ENCODE measurements around the gene POU5F1.

Gene POU5F1

DNA sequence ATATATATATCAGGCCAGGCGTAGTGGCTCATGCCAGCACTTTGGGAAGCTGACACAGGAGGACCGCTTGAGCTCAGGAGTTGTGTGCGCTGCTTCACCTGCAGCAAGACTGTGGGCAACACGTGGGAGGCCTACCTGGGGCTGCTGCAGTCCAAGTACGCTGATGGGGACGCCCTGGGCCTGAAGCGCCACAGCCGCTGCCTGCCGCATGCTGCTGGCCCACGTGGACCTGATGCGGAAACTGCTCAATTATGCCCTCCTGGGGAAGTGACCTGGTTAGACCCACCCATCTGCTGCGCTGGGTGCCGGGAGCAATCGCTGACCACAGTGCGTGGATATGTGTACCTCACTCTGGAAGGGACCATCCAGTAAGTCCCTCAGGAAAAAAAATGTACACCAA lies 29.8 kb downstream of the POU5F1 start:
- no peak for DNase-seq (ENCODE audit: low read depth in 2 of 2)

DNA sequence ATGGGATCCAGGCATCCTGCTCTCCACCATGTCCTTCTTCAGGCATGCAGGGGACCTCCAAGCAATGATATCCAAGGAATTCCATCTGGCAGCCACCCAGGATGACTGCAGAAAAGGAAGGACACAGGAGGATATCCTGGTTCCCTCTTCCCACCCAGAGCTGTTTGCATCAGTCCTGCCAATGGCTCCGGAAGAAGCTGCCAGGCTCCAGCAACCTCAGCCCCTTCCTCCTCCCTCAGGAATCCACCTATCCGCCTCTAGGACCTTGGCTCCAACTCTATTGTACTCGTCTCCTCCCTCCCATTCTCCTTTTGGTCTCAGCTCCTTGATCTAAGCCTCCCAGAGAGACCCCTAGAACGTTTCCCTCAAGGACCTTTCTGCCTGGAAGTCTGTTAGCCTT lies 30.9 kb downstream of the POU5F1 start:
- no peak for DNase-seq (ENCODE audit: low read depth in 2 of 2)

DNA sequence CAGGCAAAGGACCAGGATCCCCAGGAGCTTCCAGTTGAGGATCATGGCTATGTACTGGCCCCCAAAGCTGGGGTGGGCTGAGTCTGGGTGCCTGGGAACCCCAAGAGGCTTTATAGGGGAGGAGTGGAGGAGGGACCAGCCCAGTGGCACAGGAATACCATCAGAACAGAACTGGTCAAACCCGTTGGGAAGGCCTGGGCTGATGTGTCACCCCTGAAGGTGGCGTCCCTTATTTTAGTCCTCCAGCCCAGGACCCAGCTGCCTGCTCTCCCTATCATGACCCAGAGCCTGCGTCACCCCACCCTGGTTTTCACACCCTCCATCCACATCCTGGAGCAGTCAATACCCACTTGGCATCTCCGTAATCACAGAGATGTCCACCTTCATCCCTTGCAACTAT lies 31.5 kb downstream of the POU5F1 start, which contains the start of gene PSORS1C2:
Gene PSORS1C2, minus strand, starts transcription at position 85 of the 400 bp plus-strand sequence. Its CDS starts 40 bp downstream, at position 45.
- DNase-seq (ENCODE audit: low read depth in 2 of 2) = no peak

DNA sequence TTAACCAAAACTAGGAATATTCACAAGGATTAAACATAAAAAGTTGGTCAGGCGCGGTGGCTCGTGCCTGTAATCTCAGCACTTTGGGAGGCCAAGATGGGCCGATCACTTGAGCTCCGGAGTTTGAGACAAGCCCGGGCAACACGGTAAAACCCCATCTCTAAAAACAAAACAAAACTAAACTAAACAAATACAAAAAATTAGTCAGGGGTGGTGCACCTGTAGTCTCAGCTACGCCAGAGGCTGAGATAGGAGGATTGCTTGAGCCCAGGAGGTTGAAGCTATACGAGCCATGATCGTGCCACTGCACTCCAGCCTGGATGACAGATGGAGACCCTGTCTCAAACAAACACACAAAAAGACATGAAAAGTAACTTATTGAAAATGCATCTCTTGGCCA lies 34.8 kb downstream of the POU5F1 start:
- DNase-seq (ENCODE audit: low read depth in 2 of 2) = no peak

DNA sequence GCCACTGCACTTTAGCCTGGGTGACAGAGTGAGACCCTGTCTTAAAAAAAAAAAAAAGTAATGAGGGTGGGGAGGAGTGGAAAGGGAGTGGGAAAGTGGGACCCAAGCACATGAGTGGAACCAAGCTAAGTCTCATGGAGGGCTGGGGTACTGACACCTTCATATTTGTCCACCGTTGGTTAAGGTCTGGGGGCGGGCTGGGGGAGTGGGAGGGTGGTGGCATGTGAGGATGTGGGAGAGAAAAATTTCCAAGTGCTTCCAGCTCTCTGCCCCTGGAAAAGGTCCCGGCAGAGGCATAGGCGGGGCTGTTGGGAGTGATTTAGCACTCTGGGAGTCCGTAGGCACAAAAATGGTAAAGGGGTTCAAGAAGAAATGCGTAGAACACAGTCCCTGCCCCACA lies 37.7 kb downstream of the POU5F1 start:
- no peak for DNase-seq (ENCODE audit: low read depth in 2 of 2)

DNA sequence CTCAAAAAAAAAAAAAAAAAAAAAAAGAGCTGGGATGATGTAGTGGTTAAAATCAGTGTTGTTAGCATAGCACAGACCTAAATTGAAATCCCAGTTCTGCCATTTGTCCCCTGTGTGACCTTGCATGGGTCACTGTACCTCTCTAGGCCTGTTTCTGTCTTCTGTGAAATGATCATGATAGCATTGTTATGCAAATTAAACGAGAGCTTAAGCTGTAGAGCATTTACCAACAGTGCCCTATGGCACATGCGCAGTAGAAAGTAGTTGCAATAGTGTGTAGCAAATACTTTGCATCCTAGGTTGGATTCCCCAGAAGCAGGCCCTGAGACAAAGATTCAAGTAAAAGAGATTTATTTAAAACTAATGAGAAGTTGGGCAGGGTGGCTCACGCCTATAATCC lies 38.9 kb downstream of the POU5F1 start:
- no peak for DNase-seq (ENCODE audit: low read depth in 2 of 2)

DNA sequence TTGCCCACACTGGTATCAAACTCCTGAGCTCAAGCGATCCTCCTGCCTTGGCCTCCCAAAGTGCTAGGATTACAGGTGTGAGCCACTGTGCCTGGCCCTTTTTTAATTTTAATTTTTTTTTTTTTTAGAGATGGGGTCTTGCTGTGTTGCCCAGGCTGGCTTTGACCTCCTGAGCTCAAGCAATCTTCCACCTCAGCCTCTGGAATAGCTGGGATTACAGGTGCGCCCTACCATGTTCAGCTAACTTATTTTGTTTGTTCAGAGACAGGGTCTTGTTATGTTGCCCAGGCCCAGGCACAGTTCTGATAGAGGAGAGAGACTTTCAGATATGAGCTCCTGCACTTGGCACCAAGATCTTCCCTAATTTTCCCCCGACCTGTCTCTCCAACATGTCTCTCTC lies 39.7 kb downstream of the POU5F1 start:
- DNase-seq (ENCODE audit: low read depth in 2 of 2) = no peak

DNA sequence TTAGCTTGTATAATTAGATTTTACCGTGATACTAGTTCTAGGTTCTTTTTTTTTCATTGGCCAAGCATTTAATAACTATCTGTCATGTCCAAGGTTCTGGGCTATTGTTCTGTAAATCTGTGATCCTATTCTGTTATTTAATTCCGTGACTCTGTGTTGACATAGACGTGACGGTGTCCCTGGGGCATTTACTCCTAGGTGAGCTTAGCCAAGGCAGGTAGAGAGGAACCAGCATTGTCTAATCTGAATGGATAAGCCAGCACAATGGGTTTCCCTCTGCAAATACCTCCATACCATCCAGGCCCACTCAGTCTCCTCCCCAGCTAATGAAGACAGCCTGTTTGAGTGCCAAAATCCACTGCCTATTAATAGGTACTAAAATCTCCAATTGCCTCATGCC lies 41.4 kb downstream of the POU5F1 start:
- DNase-seq (ENCODE audit: low read depth in 2 of 2) = no peak

DNA sequence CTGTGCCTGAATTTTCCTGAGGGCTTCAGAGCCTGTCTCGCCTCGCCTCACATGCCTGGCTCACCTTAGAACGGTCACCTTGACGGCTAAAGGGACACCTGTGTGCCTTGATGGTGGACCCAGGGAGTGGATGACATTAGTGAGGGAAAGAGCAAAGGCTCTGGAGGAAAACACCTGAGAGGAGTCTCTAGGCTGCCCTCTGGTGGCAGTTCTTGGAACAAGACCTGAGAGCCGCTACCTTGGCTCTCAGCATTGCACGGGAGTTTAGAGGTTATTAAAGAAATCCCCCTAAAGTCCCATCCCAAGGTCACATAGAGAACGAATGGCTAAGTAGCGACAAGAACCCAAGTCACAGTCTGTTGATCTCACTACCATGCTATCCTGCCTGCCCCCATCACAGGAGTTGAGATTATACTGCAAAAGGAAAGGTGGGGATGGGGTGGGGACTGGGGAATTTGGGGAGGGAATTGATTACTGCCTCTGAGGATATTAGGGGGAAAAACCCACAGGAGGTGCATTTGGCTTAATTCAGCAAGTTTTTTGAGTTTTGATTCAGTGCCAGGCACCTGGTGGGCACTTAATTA lies 42.3 kb downstream of the POU5F1 start:
- peak; percentile 65 to 71 for DNase-seq (ENCODE audit: low read depth in 2 of 2)

DNA sequence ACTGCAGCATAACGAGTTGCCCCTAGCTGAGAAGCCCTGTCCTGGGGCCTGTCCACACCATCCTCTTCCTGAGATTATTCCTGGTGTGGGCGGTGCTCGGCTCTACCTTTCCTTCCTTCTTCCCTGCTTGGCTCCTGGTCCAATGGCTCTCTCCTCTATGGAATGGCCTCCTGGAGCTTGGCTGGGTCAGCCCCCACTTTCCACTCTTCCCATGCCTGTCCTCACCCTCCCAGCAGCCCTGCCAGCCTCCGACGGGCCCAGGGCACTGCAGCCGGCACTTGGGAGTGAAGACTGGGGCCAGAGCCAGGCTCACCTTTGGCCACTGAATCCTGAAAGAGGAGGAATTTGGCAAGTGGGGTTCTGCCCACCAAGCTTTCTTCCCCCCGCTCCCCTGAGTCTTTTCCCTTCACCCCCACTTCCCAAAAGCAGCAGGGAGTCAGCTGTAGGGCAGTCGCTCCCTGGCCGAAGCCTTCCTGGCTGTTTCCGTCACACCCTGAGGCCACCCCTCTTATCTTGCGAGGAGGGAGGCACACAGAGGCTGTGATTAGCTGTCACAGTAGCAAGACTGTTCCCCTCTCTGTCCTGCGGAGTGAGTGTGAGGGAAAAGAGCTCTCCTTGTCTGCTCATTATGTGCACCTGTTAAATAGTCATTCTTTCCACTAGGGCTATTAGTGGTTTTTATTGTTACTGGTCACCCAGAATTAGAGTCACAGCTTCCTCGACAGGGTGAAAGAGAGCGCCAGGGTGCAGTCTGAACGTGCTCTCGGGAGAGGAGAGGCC lies 43.9 kb downstream of the POU5F1 start:
- DNase-seq (ENCODE audit: low read depth in 2 of 2) = no peak

DNA sequence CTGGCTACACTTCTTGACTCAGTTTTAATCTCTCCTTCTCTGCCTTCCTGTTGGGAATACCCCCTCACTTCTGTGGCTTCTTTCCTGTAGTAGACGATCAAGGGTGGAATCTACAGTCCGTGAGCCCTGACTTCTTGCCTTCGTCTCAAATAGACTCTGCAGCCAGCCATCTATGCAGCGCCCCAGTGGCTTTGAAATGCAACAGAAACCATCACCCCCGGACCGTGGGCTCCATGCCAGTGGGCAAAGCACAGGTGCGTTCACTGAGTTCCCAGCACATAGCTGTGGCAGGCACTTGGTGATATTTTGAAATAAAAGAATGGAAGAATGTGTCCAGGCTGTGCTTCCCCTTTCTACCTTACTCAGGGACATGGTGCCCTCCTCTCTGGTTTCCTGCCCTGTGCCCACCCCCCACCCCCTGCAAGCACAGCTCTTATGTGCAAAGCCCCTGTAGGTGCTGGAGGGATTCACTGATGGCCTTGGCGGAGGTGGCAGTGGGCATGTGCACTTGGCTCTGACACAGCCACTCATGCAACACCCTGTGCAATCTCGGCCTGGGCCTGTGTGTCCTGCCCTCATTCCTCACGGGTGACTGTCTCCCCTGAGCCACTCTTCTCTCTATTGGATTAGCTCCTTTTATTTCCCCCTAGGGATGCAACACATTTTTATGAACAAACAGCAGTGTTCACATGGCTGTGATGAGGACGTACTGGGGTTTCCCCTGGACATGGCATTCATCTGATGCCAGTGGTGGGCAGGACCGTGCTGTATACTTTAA lies 44.7 kb downstream of the POU5F1 start:
- DNase-seq (ENCODE audit: low read depth in 2 of 2) = no peak

DNA sequence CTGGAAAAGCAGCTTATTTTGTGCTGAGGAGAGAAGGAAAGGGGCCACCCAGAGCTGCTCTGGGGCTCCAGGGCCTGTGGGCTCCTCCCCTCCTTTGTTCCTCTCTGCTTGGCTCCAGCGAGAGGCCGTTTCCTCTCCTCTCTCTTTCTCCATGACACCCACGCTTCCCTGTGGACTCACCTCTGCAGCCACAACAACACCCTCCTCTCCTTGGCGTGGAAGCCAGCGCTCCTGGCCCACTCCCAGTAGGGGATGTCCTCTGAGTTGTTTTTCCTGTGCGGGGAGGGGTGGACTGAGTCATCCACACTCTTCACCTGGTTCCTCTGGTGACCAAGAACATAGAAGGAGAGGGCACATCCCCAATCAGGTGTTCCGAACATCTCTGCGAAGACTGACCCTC lies 45.3 kb downstream of the POU5F1 start:
- no peak for DNase-seq (ENCODE audit: low read depth in 2 of 2)

DNA sequence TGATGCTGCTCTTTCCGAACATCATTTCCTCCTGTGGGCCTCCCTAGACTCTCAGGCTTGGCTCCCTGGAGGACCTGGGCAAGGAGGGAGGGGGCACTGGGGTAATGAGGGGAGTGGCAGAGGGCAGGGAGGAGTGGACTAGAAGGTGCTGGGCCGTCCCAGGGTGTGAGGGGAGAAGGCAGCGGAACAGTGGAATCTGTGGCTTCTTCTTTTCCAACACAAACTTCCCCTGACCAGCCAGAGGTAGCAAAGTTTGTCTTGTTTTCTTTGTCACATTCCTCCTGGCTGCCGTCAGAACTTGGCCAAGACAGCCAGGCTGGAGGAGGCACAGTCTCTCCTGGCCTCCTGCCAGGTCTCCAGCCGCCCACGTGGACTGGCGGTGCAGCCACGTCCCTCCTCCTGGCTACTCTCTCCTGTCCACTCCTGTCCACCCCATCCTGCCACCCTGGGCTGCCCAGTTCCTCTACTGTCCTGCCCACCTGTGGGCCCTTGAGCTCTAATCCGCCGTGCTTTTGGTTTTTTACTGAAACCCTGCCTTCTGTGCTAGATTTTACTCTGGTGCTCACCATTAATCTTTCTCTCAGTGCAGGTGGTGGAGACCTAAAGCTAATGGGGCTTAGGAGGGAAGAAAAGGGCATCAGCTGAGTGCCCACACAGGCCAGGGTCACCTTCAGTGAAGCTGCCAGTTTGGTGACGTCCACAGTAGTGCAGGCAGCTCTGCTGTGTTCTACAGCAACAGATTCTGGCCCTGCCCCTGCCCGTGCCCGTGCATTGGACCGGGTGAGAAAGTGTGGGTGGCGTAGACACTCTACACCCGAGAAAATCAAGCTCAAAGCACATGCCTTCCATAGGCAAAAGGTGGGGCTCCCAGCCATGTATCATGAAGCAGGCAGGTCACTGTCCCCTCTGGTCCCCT lies 47.4 kb downstream of the POU5F1 start:
- DNase-seq (ENCODE audit: low read depth in 2 of 2) = no peak

DNA sequence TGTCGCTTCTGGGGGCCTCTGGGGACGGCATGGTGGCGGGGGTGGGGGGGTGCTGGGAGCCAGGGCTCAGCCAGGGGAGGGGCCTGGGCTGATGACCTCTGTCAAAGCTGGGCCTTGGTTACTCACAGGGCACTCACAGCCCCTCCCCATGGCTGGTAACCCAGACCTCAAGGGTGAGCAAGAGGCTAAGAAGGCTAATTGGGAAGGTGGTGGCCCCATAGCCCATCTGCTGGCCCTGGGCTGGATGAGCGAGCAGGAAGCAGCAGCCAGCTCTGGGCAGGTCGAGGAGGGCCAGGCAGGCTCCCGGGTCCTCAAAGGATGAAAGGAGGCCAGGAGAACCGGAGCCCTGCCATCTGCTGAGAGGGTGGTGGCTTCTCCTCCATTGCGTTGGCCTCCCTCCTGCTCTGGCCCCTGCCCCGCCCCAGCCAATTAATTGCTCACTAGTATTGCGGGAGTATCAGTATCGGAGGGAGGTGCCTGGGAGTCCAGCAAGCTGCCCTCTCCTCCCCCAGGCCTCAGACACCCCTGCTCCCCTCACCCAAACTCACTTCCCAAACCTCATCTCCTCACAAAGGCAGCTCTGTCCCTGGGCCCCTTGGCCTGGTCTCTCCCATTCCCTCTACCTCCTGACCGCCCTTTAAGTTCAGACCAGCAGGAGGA lies 49.2 kb downstream of the POU5F1 start:
- no peak for DNase-seq (ENCODE audit: low read depth in 2 of 2)

DNA sequence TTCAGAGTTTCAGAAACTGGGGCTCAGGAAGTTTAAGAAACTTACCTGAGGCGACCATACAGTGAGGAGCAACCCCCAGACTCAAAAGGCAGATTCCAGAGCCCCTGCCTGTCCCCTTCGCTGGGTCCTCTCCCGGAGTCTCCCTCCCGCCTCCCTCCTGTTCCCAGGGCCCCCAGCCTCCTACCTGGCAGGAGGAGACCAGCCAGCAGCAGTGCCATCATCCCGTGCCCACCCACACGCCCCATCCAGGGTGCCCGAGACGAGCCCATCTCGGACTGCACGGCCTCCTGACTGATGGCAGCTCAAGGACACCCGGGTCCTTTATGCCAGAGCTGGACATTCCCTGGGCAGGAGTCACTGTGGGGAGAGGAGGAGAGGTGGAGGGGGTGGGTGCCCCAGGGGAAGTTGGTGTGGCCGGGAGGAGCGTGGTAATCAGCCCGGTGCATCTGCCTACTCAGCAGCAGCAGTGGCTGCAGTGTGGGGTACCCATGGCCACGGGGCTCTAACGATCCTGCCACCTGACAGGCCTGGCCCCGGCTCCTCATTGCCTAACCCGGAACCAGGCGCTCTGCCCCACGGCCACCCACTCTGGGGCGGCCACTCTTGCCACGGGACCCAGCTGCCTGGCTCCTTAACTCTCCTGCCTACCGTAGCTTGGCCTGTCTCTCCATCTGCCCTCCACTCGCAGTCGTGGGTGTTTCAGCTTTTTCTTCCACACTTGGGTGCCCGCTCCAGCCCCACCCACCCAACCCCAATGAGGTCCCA lies 50.1 kb downstream of the POU5F1 start, which contains the start of gene CDSN:
Gene CDSN, minus strand, starts transcription at position 296 of the 765 bp plus-strand sequence. Its CDS starts 27 bp downstream, at position 269.
- no peak for DNase-seq (ENCODE audit: low read depth in 2 of 2)

DNA sequence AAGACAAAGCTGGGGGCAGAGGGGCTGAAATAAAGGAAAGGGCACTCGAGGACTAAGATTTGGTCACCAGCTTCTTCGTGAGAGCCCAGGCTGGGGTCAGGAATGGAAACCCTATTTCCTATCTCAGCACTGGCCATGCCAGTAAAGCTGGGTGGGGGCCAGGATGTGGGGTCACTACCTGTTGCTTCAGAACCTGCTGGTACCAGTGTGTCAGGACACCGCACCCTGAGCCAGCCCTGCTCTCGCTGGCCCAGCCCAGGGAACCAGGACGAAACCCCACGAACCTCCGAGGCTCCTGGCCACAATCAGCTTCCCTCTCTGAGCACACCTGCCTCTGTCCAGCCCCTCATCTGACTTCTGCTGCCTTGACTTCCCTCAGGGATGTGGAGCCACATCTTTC lies 52.3 kb downstream of the POU5F1 start:
- no peak for DNase-seq (ENCODE audit: low read depth in 2 of 2)

DNA sequence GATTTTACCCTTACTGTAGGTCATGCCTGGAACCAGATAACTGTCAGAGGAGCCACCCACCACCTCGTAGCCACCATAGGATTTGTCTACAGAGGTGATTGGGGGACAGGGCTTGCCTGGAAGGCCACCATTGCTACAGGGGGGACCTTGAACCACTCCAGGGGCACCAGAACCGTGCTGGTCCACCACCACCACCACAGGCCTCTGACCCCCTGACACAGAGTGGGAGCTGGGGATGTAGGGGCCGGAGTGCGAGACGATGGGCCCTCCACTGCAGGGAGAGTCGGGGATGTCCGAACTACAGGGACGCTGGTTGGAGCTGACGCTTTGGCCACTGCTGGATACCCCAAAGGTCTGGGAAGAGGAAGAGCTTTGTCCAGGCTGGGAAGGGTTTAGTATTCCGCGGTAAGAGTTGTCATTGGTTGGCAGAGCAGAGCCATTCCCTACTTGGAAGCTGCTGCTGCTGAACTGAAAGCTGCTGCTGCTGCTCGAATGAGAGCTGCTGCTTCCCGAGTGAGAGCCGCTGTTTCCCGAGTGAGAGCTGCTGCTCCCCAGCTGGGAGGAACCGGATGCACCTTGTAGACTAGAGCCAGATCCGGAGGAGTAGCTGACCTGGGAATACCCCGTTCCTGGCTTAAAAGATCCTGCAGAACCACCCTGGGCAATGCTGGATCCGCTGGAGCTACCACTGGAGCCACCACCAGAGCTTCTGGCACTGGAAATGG lies 53.7 kb downstream of the POU5F1 start:
- DNase-seq (ENCODE audit: low read depth in 2 of 2) = no peak

DNA sequence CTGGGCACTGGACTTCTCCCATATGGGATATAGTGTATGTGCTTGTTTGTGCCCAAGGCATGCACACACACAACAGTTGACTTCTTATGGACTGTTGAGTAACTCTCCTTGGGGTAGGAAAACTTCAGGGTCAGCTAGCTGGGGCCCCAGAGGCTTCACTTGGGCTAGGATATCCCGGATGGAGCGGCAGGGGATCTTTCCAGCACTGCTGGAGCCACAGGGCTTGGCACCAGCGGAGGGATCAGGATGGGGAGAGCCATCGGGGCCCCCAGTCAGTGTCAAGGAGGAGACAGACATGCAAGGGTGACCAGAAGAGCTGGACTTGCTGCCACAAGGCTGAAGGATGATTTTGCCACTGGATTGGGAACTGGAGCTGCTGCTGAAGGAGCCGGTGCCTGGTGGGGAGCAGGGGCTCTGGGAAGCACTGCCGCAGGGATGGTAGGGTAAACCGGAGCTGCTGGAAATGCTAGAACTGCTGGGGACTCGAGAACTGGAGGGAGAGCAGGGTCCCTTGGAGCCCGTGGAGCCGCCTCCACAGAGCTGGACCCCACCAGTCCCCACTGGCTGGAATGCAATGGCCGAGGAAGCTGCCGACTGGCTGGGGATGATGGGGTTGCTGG lies 54.4 kb downstream of the POU5F1 start:
- no peak for DNase-seq (ENCODE audit: low read depth in 2 of 2)

Measured in stimulated activated CD4-positive, alpha-beta T cell treated with anti-CD3 and anti-CD28 coated beads, Interleukin-4, amount 100 ng/mL, for 48 hours (primary cell).